GM23338 (cell line): ENCODE measurements around the gene C1orf74. TPM values are rescaled to one million over a fixed set of nuclear protein-coding genes. Genes with fewer than 3 reads are reported as not detected.

ENCODE experiments used
- ATAC-seq: fragments of 200-7000 bp; cut with Tn5 transposase; 3 replicates; pipeline ENCODE4 v1.9.1; 2020
- DNase-seq: peaks from one replicate; pipeline ENCODE4 v3.0.0-alpha.2; 2015; ENCODE audit warnings: low spot score
- H2AFZ ChIP-seq: fragments of 200-600 bp; sonication (generic); 2 replicates; pipeline ENCODE4 v1.8.0; 2016; ENCODE audit warnings: antibody characterized with exemption, mild to moderate bottlenecking, moderate library complexity
- H3F3A ChIP-seq: fragments of 200-600 bp; sonication (generic); replicated peaks from 2 replicates; pipeline ENCODE4 v1.8.0; 2017; ENCODE audit warnings: antibody characterized with exemption, mixed run types, low read depth
- H3K27ac ChIP-seq: fragments of 200-600 bp; sonication (generic); 2 replicates; pipeline ENCODE4 v1.6.1; 2016; ENCODE audit warnings: low read depth
- H3K27me3 ChIP-seq: fragments of 200-600 bp; sonication (generic); 2 replicates; pipeline ENCODE4 v1.8.0; 2016; ENCODE audit warnings: mild to moderate bottlenecking, mixed run types, moderate library complexity; ENCODE audit not compliant: insufficient read depth
- H3K36me3 ChIP-seq: fragments of 200-600 bp; sonication (generic); 2 replicates; pipeline ENCODE4 v1.8.0; 2016; ENCODE audit warnings: mild to moderate bottlenecking; ENCODE audit not compliant: insufficient read depth
- H3K4me1 ChIP-seq: fragments of 200-600 bp; sonication (generic); 2 replicates; pipeline ENCODE4 v1.8.0; 2016; ENCODE audit warnings: mild to moderate bottlenecking, moderate library complexity; ENCODE audit not compliant: insufficient read depth
- H3K4me2 ChIP-seq: fragments of 200-600 bp; sonication (generic); 2 replicates; pipeline ENCODE4 v1.7.1; 2017; ENCODE audit warnings: mixed run types
- H3K4me3 ChIP-seq: fragments of 200-600 bp; sonication (generic); 2 replicates; pipeline ENCODE4 v1.6.1; 2016; ENCODE audit warnings: mixed run types
- H3K79me2 ChIP-seq: fragments of 200-600 bp; sonication (generic); replicated peaks from 2 replicates; pipeline ENCODE4 v1.8.0; 2017; ENCODE audit warnings: mild to moderate bottlenecking; ENCODE audit not compliant: insufficient read depth
- H3K9me2 ChIP-seq: fragments of 200-600 bp; sonication (generic); 2 replicates; pipeline ENCODE4 v1.8.0; 2017; ENCODE audit not compliant: insufficient read depth
- H4K20me1 ChIP-seq: fragments of 200-600 bp; sonication (generic); replicated peaks from 2 replicates; pipeline ENCODE4 v1.8.0; 2017; ENCODE audit warnings: mild to moderate bottlenecking; ENCODE audit not compliant: insufficient read depth
- H3K27ac Mint-ChIP-seq: 2 replicates; pipeline ENCODE4 v1.8.0; 2020; ENCODE audit warnings: inconsistent platforms, mild to moderate bottlenecking, moderate library complexity, mixed read lengths
- H3K27me3 Mint-ChIP-seq: 3 replicates; pipeline ENCODE4 v1.8.0; 2022; ENCODE audit warnings: low read depth, mild to moderate bottlenecking, moderate library complexity, mixed read lengths, inconsistent platforms; ENCODE audit not compliant: insufficient read depth, poor library complexity
- H3K36me3 Mint-ChIP-seq: 3 replicates; pipeline ENCODE4 v1.8.0; 2021; ENCODE audit warnings: low read depth, mild to moderate bottlenecking, inconsistent platforms, moderate library complexity, mixed read lengths
- H3K4me1 Mint-ChIP-seq: 3 replicates; pipeline ENCODE4 v1.8.0; 2020; ENCODE audit warnings: mild to moderate bottlenecking, inconsistent platforms, mixed read lengths
- H3K4me3 Mint-ChIP-seq: 3 replicates; pipeline ENCODE4 v1.8.0; 2021; ENCODE audit warnings: moderate library complexity, mild to moderate bottlenecking, inconsistent platforms, mixed read lengths
- H3K9me3 Mint-ChIP-seq: 3 replicates; pipeline ENCODE4 v1.8.0; 2020; ENCODE audit warnings: moderate library complexity, mild to moderate bottlenecking, inconsistent platforms, mixed read lengths
- CREB1 ChIP-seq: fragments of 250-450 bp; sonication (Bioruptor Pico); IDR thresholded peaks from 2 replicates; pipeline ENCODE4 v1.5.0; 2020; ENCODE audit warnings: low read depth, mild to moderate bottlenecking, moderate library complexity
- CTCF ChIP-seq, 2 experiments: fragments of 200-600 bp in 1 of 2; sonication (generic) in 1 of 2; conservative IDR thresholded peaks; 2 replicates each; pipeline versions ENCODE4 v1.5.1 to v1.6.1; 2016 to 2017; ENCODE audit warnings: antibody characterized with exemption in 2 of 2, low read depth in 2 of 2, mild to moderate bottlenecking in 2 of 2, moderate library complexity in 1 of 2
- ETS1 ChIP-seq: IDR thresholded peaks from 2 replicates; pipeline ENCODE4 v1.6.1; 2016; ENCODE audit warnings: antibody characterized with exemption
- EZH2 ChIP-seq: fragments of 200-600 bp; sonication (generic); IDR thresholded peaks from one replicate; pipeline ENCODE4 v1.8.0; 2017; ENCODE audit warnings: antibody characterized with exemption, mild to moderate bottlenecking, low read depth; ENCODE audit not compliant: unreplicated experiment
- EZH2phosphoT487 ChIP-seq: fragments of 200-600 bp; sonication (generic); IDR thresholded peaks from one replicate; pipeline ENCODE4 v1.8.1; 2018; ENCODE audit warnings: antibody characterized with exemption; ENCODE audit not compliant: unreplicated experiment
- JUNB ChIP-seq: IDR thresholded peaks from one replicate; pipeline ENCODE4 v1.6.1; 2016; ENCODE audit warnings: antibody characterized with exemption; ENCODE audit not compliant: unreplicated experiment
- POLR2AphosphoS5 ChIP-seq: IDR thresholded peaks from 2 replicates; pipeline ENCODE4 v1.6.1; 2016; ENCODE audit warnings: antibody characterized with exemption, low read depth
- STAT1 ChIP-seq: IDR thresholded peaks from one replicate; pipeline ENCODE4 v1.6.1; 2016; ENCODE audit warnings: antibody characterized with exemption; ENCODE audit not compliant: unreplicated experiment
- ZNF114 ChIP-seq: fragments of 250-450 bp; sonication (Bioruptor Pico); IDR thresholded peaks from 2 replicates; pipeline ENCODE4 v1.5.0; 2020; ENCODE audit warnings: mild to moderate bottlenecking, moderate library complexity
- ZNF331 ChIP-seq: fragments of 250-450 bp; sonication (Bioruptor Pico); IDR thresholded peaks from 2 replicates; pipeline ENCODE4 v1.5.0; 2020; ENCODE audit warnings: low read depth, mild to moderate bottlenecking, moderate library complexity
- ZNF462 ChIP-seq: fragments of 250-450 bp; sonication (Bioruptor Pico); IDR thresholded peaks from 2 replicates; pipeline ENCODE4 v1.5.0; 2020; ENCODE audit warnings: mild to moderate bottlenecking, moderate library complexity
- polyA plus RNA-seq: library from polyadenylated mRNA; unstranded; fragments of >200 nt; fragmentation: Nextera tagmentation; extraction: Ambion mirVana; gene quantifications from 2 replicates; pipeline ENCODE4 v1.2.1, GENCODE V29; 2016
- total RNA-seq: library from RNA; depleted of rRNA; stranded (reverse); fragments of >200 nt; shearing (Covaris generic); gene quantifications from 2 replicates; pipeline ENCODE4 v1.2.3, GENCODE V29; 2014

The C1orf74 gene
- total and polyA plus RNA-seq, 2 experiments from 2014 or later: 2.8 to 3.9 TPM

GRCh38 chr1:209747580-209748262, 36.6 kb downstream of the C1orf74 start:
- Histone ChIP-seq H3F3A (no peaks in the 10 kb centered on the region), H3K79me2 (no peaks in the 10 kb centered on the region), H3K4me3 (peak overlapping the region; percentile 48), H3K27me3 (peaks cover 25% of the 10 kb centered on the region), H3K4me1 (peaks cover 4% of the 10 kb centered on the region; the same call in 1 of the 2 replicates), H3K27ac (no peak overlapping the region), H4K20me1 (no peaks in the 10 kb centered on the region), H3K4me2 (peak overlapping the region; percentile 72), H3K36me3 (no peaks in the 10 kb centered on the region), H3K9me2 (no peaks in the 10 kb centered on the region), H2AFZ (peak overlapping the region; percentile 96)
- Mint-ChIP-seq H3K4me1 (peaks cover 10% of the 10 kb centered on the region), H3K27me3 (peaks cover 1% of the 10 kb centered on the region), H3K4me3 (peak overlapping the region; percentile 59), H3K36me3 (no peaks in the 10 kb centered on the region), H3K9me3 (no peaks in the 10 kb centered on the region), H3K27ac (no peak overlapping the region)
- DNase-seq (peak; percentile 98), ATAC-seq (peak; percentile 99)
- TF ChIP-seq CTCF (conservative IDR thresholded peaks at IDR 0.05; ENCODE audit: low read depth in 2 of 2) (peak; percentile 70 to 87), CREB1 (CRISPR knock-in tag) (peak; percentile 83), POLR2AphosphoS5 (0 out of 2 replicates have a peak, but pooled peaks have one; percentile 40), STAT1 (no peak)

GRCh38 chr1:209746451-209747165, 37.8 kb downstream of the C1orf74 start:
- Histone ChIP-seq H3K27me3 (peaks cover 25% of the 10 kb centered on the region), H3K4me2 (peak overlapping the region; percentile 72; the same call in 1 of the 2 replicates), H3K36me3 (no peaks in the 10 kb centered on the region), H3K4me1 (peaks cover 4% of the 10 kb centered on the region; the same call in 1 of the 2 replicates), H2AFZ (no peak overlapping the region; the same call in 1 of the 2 replicates), H3K4me3 (no peak overlapping the region), H3K9me2 (no peaks in the 10 kb centered on the region), H3F3A (no peaks in the 10 kb centered on the region), H3K79me2 (no peaks in the 10 kb centered on the region), H3K27ac (no peak overlapping the region), H4K20me1 (no peaks in the 10 kb centered on the region)
- H3K27me3 Mint-ChIP-seq: peaks cover 1% of the 10 kb centered on the region
- H3K4me1 Mint-ChIP-seq: peaks cover 10% of the 10 kb centered on the region
- H3K4me3 Mint-ChIP-seq: no peak overlapping the region
- no peaks in the 10 kb centered on the region for H3K36me3 Mint-ChIP-seq
- no peak for DNase-seq
- H3K27ac Mint-ChIP-seq: no peak overlapping the region
- ATAC-seq: no peak
- no peaks in the 10 kb centered on the region for H3K9me3 Mint-ChIP-seq
- TF ChIP-seq ZNF462 (CRISPR knock-in tag) (no peak), EZH2phosphoT487 (no peak), JUNB (no peak), EZH2 (no peak), ZNF331 (CRISPR knock-in tag) (no peak), ETS1 (no peak), ZNF114 (no peak), CREB1 (CRISPR knock-in tag) (no peak), STAT1 (no peak)
